GM18861 (cell line): Measurements from ENCODE around the gene RANBP6.
"Not testable (repeated sequence)": the region's sequence is repeated elsewhere in the genome, so short reads cannot be mapped to it uniquely, and the experiment has no call there.

Experiments
- ATAC-seq: cut with Tn5 transposase; IDR thresholded peaks from one replicate; pipeline ENCODE4 v1.9.1; 2021; ENCODE audit not compliant: unreplicated experiment

RANBP6 gene

DNA sequence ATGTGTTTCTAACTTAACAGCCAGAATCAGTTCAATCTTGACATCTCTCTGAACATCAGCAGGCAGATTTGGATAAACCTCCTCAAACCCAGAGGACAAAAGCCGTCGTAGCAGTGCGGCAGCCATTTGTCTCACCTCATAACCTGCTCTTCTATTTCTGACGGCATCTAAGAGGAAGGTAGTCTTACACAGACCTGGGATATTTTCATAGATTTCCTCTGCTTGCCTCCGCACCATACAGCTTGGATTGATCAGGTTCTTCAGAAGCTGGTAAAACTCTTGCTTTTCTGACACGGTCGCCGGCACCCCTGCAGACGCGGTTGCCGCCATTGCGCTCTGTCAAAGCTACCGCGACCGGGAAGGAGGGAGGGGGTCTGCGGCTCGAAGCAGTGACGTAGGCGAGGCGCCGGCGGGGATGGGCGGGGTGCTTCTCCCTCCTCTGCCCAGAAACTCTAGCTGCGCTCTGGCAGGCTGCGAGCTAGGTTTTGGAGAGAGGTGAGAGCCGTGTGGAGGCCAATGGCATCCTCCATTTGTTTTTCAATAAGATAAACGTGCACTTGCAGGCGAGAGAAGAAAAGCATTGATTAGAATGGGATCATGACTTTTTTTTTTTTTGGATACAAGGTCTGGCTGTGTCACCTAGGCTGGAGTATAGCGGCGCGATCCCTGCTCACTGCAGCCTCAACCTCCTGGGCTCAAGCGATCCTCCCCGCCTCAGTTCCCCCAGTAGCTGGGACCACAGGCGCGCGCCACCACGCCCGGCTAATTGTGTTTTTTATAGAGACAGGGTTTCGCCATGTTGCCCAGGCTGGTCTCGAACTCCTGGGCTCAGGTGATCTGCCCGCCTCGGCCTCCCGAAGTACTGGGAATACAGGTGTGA lies at the start of gene RANBP6:
TSS of gene RANBP6 (minus strand) at position 347 of the 880 bp plus-strand sequence. CDS start at position 330, 17 bp downstream.
- ATAC-seq: peak; percentile 90

DNA sequence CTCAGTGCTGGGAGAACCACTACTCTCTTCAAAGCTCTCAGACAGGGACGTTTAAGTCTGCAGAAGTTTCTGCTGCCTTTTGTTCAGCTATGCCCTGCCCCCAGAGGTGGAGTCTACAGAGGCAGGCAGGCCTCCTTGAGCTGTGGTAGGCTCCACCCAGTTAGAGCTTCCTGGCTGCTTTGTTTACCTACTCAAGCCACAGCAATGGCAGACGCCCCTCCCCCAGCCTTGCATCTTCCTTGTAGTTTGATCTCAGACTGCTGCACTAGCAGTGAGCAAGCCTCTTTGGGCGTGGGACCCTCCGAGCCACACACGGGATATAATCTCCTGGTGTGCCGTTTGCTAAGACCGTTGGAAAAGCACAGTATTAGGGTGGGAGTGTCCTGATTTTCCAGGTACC lies 47.7 kb upstream of the RANBP6 start:
- not testable (repeated sequence) for ATAC-seq

- no peak for ATAC-seq
Measured at GRCh38 chr9:6055666-6056065, 40.2 kb upstream of the RANBP6 start.

DNA sequence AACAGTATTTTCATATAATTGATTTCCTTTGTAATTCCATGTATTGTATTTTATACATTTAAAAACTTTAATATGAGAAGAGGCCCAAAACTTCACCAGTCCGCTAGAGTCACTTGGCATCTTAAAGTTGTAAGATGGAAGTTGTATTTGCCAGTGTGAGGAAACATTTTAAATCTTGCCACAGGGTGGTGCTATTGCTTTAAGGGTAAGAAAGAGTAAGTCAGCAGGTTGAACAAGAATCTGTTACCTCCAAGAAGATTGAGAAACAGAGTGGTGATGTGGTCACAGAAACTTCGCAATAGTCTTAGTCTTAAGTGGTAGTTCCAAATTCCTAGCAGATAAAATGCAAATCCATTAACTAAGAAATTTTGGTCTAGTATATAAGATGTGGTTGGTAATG lies 39.8 kb upstream of the RANBP6 start:
- no peak for ATAC-seq

GRCh38 chr9:6054280-6055099 lies 39.1 kb upstream of the RANBP6 start:
- no peak for ATAC-seq

- ATAC-seq: no peak
Measured at GRCh38 chr9:6052293-6052919, 37.0 kb upstream of the RANBP6 start.

DNA sequence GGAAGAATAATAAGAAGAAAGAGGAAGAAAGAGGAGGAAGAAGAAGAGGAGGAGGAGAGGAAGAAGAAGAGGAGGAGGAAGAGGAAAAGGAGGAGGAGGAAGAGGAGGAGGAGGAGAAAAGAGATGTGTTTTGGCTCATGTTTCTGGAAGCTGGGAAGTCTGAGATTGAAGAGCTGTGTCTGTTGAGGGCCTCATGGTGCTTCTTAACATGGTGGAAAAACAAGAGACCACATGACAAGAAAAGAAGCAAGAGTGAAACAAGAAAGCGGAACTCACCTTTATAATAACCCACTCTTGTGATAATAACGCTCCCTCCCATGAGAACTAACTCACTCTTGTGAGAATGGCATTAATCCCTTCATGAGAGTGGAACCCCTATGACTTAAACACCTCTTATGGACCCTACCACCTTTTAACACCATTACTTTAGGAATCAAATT lies 36.1 kb upstream of the RANBP6 start:
- ATAC-seq: peak; percentile 36

DNA sequence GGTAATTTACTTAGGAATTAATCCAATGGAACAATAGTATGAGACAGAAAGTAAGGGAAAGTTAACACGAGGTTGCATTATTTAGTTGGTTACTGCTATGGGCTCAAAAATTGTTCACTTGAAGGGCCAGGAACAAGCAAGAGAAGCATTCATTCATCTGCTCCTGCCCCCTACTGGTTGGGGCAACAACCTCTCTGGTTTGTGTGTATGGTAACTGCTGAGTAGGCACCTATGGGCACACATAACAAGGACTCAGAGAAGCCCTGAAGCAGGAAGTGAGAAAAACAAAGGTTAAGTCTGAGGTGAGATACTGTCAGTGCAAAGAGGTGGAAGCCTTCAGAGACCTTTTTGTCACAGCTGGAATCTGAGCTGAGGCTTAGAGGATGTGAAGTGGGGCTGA lies 34.4 kb upstream of the RANBP6 start:
- ATAC-seq: peak; percentile 67

GRCh38 chr9:6048039-6048438 lies 32.6 kb upstream of the RANBP6 start:
- no peak for ATAC-seq

GRCh38 chr9:6047020-6047419 lies 31.6 kb upstream of the RANBP6 start:
- no peak for ATAC-seq

DNA sequence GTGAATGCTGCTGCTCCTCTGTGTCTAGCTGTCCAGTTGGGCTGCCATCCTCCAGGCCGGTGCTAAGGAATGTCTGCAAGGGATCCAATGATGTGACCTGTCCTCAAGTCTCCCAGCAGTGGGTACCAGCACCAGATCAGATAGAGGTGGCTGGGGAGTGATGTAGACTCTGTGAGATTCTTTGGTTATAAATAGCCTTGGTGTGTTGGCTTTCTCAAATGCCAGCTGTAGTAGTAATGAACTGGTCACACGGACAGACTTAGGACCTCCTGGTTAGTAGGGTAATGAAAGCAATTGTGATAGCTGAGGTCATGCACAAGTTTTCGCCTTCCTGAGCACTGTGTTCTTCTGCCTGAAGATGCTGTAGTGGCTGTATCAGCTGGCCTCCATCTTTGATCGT lies 29.9 kb upstream of the RANBP6 start:
- no peak for ATAC-seq

GRCh38 chr9:6040077-6040476 lies 24.7 kb upstream of the RANBP6 start:
- ATAC-seq: no peak

DNA sequence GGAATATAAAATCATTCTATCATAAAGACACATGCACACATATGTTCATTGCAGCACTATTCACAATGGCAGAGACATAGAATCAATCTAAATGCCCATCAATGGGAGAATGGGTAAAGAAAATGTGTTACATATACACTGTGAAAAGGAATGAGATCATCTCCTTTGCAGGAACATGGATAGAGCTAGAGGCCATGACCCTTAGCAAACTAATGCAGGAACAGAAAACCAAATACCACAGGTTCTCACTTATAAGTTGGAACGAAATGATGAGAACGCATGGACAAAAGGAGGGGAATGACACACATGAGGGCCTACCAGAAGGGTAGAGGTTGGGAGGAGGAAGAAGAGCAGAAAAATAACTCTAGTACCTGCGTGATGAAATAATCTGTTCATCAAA lies 21.0 kb upstream of the RANBP6 start:
- ATAC-seq: no peak

- ATAC-seq: no peak
Measured at GRCh38 chr9:6034954-6035353, 19.5 kb upstream of the RANBP6 start.

GRCh38 chr9:6029604-6030274 lies 14.3 kb upstream of the RANBP6 start:
- no peak for ATAC-seq

DNA sequence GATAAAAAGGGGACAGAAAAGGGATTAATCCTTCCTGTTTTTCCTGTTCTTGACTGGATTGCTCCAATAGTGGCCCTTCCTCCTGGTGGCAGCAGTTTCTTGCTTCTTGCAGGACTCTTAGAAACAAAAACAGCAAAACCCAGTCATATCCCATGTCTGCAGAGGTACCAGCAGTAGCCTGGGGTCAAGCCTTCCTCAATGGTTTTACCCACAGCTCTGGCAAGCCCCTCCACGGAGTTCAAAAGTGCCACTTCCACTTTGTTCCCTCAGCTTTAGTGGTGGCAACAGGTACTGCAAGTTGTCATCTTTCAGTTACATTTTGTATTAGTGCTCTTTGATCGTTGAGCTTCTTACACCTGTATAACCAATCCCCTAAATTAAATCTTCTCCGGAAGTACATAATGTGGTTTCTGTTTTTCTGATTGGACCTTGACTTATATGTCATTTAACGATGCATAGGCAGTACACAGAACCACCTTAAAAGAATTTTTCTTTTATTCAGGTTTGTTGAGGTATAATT lies 8.7 kb upstream of the RANBP6 start:
- ATAC-seq: no peak

DNA sequence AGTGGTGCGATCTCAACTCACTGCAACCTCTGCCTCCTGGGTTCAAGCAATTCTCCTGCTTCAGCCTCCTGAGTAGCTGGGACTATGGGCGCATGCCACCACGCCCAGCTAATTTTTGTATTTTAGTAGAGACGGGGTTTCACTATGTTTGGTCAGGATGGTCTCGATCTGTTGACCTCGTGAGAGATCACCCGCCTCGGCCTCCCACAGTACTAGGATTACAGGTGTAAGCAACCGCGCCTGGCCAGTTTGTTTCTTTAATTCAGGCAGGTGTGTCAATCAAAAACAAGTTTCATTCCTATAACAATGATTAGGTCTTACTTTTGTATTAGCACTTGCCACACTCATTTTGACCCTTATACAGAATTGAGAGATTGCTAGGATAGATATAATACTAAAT lies 1.6 kb upstream of the RANBP6 start:
- ATAC-seq: not testable (repeated sequence)

- no peak for ATAC-seq
Measured at GRCh38 chr9:6014670-6015270, 654 bp downstream of the RANBP6 start.

GRCh38 chr9:6008169-6008979 lies 7.0 kb downstream of the RANBP6 start:
- ATAC-seq: peak; percentile 59
